OCI-LY1 (cell line): ENCODE results near the gene AK5.
"Not testable (repeated sequence)": the region's sequence is repeated elsewhere in the genome, so short reads cannot be mapped to it uniquely, and the experiment has no call there.

Experiments
- H2AFZ ChIP-seq: fragments of 200-600 bp; sonication (generic), shearing (Covaris generic); 2 replicates; pipeline ENCODE4 v1.6.0; 2014; ENCODE audit warnings: antibody characterized with exemption, mild to moderate bottlenecking, low read length
- H3F3A ChIP-seq: fragments of 200-600 bp; sonication (generic), shearing (Covaris generic); 2 replicates; pipeline ENCODE4 v1.6.0; 2014; ENCODE audit warnings: mild to moderate bottlenecking, antibody characterized with exemption, low read length, moderate library complexity; ENCODE audit not compliant: insufficient read depth
- H3K27ac ChIP-seq: fragments of 200-600 bp; sonication (generic); 2 replicates; pipeline ENCODE4 v1.5.1; 2014; ENCODE audit warnings: low read length, mixed run types, mild to moderate bottlenecking, low read depth; ENCODE audit not compliant: poor library complexity, severe bottlenecking
- H3K27me3 ChIP-seq: fragments of 200-600 bp; sonication (generic); 2 replicates; pipeline ENCODE4 v1.6.0; 2014; ENCODE audit warnings: antibody characterized with exemption, mild to moderate bottlenecking, low read length, moderate library complexity; ENCODE audit not compliant: insufficient read depth
- H3K36me3 ChIP-seq: fragments of 200-600 bp; sonication (generic); 2 replicates; pipeline ENCODE4 v1.6.1; 2014; ENCODE audit warnings: mild to moderate bottlenecking, antibody characterized with exemption, low read length, moderate library complexity, mixed read lengths; ENCODE audit not compliant: insufficient read depth
- H3K4me1 ChIP-seq: fragments of 200-600 bp; sonication (generic); 2 replicates; pipeline ENCODE4 v1.5.1; 2014; ENCODE audit warnings: mild to moderate bottlenecking, low read length, moderate library complexity; ENCODE audit not compliant: insufficient read depth, severe bottlenecking
- H3K4me2 ChIP-seq: fragments of 200-600 bp; sonication (generic), shearing (Covaris generic); 2 replicates; pipeline ENCODE4 v1.6.1; 2014; ENCODE audit warnings: low read length
- H3K4me3 ChIP-seq: fragments of 200-600 bp; sonication (generic); 2 replicates; pipeline ENCODE4 v1.5.1; 2014; ENCODE audit warnings: low read length, low read depth, mild to moderate bottlenecking, mixed read lengths; ENCODE audit not compliant: poor library complexity, severe bottlenecking
- H3K79me2 ChIP-seq: fragments of 200-600 bp; shearing (Covaris generic); 2 replicates; pipeline ENCODE4 v1.6.1; 2016; ENCODE audit warnings: mixed run types, low read length, mixed read lengths; ENCODE audit not compliant: insufficient read depth
- H3K9ac ChIP-seq: fragments of 200-600 bp; sonication (generic), shearing (Covaris generic); 2 replicates; pipeline ENCODE4 v1.6.1; 2014; ENCODE audit warnings: mild to moderate bottlenecking, low read length, mixed read lengths
- H3K9me2 ChIP-seq: fragments of 200-600 bp; sonication (generic), shearing (Covaris generic); 2 replicates; pipeline ENCODE4 v1.6.1; 2014; ENCODE audit warnings: low read depth, mild to moderate bottlenecking, low read length, mixed read lengths
- H3K9me3 ChIP-seq: fragments of 200-600 bp; shearing (Covaris generic); 2 replicates; pipeline ENCODE4 v1.6.1; 2014; ENCODE audit warnings: low read length, mixed read lengths
- H4K20me1 ChIP-seq: fragments of 200-600 bp; sonication (generic), shearing (Covaris generic); 2 replicates; pipeline ENCODE4 v1.6.0; 2016; ENCODE audit warnings: mild to moderate bottlenecking, low read length; ENCODE audit not compliant: insufficient read depth
- CTCF ChIP-seq: fragments of 200-600 bp; sonication (generic), shearing (Covaris generic); IDR thresholded peaks from 2 replicates; pipeline ENCODE4 v1.5.1; 2017; ENCODE audit warnings: mild to moderate bottlenecking, antibody characterized with exemption, low read length, moderate library complexity, mixed read lengths
- EZH2 ChIP-seq: fragments of 200-600 bp; sonication (generic), shearing (Covaris generic); IDR thresholded peaks from 2 replicates; pipeline ENCODE4 v1.8.0; 2017; ENCODE audit warnings: borderline replicate concordance, mixed run types, mild to moderate bottlenecking, antibody characterized with exemption, low read length, moderate library complexity, mixed read lengths

The AK5 gene

GRCh38 chr1:77509898-77510297 is 228.1 kb downstream of the AK5 start:
- H3K27ac ChIP-seq, result no peak overlapping the region
- no peak overlapping the region for H3K4me2 ChIP-seq
- no peaks in the 10 kb centered on the region for H3K4me1 ChIP-seq
- H3K9ac ChIP-seq, result no peak overlapping the region
- H3K36me3 ChIP-seq, result no peaks in the 10 kb centered on the region
- H4K20me1 ChIP-seq, result no peaks in the 10 kb centered on the region
- H3K27me3 ChIP-seq, result no peaks in the 10 kb centered on the region
- no peak overlapping the region for H2AFZ ChIP-seq
- H3F3A ChIP-seq, result no peaks in the 10 kb centered on the region
- H3K4me3 ChIP-seq, result no peak overlapping the region
- H3K79me2 ChIP-seq, result no peaks in the 10 kb centered on the region
- TF ChIP-seq CTCF (no peak), EZH2 (no peak)
- no peaks in the 10 kb centered on the region for H3K9me3 ChIP-seq
- no peaks in the 10 kb centered on the region for H3K9me2 ChIP-seq

DNA sequence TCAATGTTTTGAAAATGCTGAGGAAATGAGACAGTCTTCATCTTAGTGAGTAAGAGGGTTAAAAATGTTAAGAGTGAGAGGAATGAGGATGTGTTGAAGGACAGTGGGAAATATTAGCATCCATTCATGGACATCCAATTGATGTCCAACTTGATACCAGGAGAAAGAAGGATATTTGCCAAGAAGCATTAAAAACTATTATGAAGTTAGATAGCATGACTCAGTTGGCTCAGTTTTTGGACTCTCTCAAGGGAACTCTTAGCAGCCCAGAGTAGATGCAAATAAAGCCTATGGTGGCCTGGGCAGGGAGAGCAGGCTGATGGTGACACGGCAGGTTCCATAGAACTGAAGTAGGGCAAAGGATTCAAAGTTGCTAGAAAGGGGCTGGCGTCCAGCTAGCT is 229.6 kb downstream of the AK5 start:
- Histone ChIP-seq H3K9me2 (no peaks in the 10 kb centered on the region), H3K27ac (no peak overlapping the region), H3K4me2 (no peak overlapping the region)

DNA sequence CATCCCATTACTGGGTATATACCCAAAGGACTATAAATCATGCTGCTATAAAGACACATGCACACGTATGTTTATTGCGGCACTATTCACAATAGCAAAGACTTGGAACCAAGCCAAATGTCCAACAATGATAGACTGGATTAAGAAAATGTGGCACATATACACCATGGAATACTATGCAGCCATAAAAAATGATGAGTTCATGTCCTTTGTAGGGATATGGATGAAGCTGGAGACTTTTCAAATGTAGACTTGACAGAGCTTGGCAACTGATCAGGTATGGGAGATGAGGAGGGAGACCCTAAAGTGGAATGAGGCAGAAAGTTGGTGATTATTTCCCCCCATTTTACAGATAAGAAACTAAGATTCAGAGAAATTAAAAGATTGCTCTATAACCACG is 230.8 kb downstream of the AK5 start:
- H2AFZ ChIP-seq, H3K4me3 ChIP-seq, H3K9me2 ChIP-seq, H3K27ac ChIP-seq, H3K79me2 ChIP-seq, H4K20me1 ChIP-seq, H3F3A ChIP-seq, H3K27me3 ChIP-seq, H3K36me3 ChIP-seq, H3K9ac ChIP-seq, H3K4me1 ChIP-seq, H3K4me2 ChIP-seq, H3K9me3 ChIP-seq: not testable (repeated sequence)

More for the DNA sequence above, 229.6 kb downstream of the AK5 start:
- Histone ChIP-seq H2AFZ (no peak overlapping the region), H3K4me3 (no peak overlapping the region), H3K27me3 (no peaks in the 10 kb centered on the region), H3F3A (no peaks in the 10 kb centered on the region), H3K4me1 (no peaks in the 10 kb centered on the region), H3K9ac (no peak overlapping the region), H3K36me3 (no peaks in the 10 kb centered on the region), H4K20me1 (no peaks in the 10 kb centered on the region), H3K79me2 (no peaks in the 10 kb centered on the region), H3K9me3 (no peaks in the 10 kb centered on the region)
- TF ChIP-seq CTCF (no peak), EZH2 (no peak)

GRCh38 chr1:77513839-77514763 is 232.3 kb downstream of the AK5 start:
- Histone ChIP-seq H2AFZ (no peak overlapping the region), H3K9me3 (no peaks in the 10 kb centered on the region), H3K4me2 (no peak overlapping the region), H3K27me3 (no peaks in the 10 kb centered on the region), H3K9me2 (no peaks in the 10 kb centered on the region), H3K4me3 (no peak overlapping the region), H3K4me1 (no peaks in the 10 kb centered on the region), H4K20me1 (no peaks in the 10 kb centered on the region), H3K79me2 (no peaks in the 10 kb centered on the region), H3K9ac (no peak overlapping the region), H3F3A (no peaks in the 10 kb centered on the region), H3K27ac (no peak overlapping the region), H3K36me3 (no peaks in the 10 kb centered on the region)
- TF ChIP-seq CTCF (no peak), EZH2 (no peak)
